Middle frontal gyrus (tissue), 1 donor: Measurements from ENCODE around the gene SRSF4.

Experiments
- DNase-seq: peaks from one replicate; pipeline ENCODE4 v3.0.0-alpha.2; 2015; ENCODE audit warnings: low spot score; ENCODE audit errors: extremely low spot score

SRSF4 gene

GRCh38 chr1:29201595-29202051 lies 19.9 kb upstream of the SRSF4 start:
- DNase-seq: no peak

DNA sequence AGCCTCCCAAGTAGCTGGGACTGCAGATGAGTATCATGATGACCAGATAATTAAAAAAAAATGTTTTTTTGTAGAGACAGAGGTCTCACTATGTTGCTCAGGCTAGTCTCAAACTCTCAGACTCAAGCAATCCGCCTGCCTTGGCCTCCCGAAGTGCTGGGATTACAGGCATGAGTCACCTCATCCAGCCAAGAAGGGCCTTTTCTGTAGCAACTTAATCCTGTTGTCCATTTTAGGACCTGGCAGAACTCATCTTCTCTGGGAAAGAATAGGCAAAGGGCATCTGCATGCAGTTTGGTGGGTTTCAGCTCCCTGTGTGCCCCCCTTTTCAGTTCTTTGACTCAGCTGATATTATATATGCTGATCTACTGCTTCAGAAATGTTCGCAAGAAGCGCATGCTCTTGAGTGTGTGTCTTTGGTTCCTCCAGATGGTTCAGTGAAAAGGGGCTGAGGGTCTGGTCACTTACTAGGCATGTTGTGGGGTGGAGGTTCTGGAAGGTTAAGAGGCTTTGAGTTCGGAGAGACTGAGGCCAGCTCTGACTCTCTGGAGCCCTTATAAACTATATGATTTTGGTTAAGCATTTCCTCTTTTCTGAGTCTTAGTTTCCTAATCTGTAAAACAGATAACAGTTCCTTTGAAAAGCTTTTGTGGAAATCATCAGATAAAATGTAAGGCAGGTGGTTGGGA lies 19.4 kb upstream of the SRSF4 start:
- DNase-seq: no peak

DNA sequence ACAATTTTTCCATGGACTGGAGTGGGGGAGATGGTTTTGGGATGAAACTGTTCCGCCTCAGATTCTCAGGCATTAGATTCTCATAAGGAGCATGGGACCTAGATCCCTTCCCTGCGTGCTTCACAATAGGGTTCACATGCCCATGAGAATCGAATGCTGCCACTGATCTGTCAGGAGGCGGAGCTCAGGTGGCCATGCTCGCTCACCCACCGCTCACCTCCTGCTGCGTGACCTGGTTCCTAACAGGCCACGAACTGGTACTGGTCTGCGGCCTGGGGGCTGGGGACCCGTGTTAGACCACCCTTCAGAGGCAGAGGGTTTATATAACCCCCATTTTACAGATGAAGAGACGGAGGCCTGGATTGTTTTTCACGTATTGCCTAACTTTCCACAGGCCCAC lies 16.3 kb upstream of the SRSF4 start:
- DNase-seq: no peak

- DNase-seq: no peak
Measured at GRCh38 chr1:29197590-29197924, 15.9 kb upstream of the SRSF4 start.

DNA sequence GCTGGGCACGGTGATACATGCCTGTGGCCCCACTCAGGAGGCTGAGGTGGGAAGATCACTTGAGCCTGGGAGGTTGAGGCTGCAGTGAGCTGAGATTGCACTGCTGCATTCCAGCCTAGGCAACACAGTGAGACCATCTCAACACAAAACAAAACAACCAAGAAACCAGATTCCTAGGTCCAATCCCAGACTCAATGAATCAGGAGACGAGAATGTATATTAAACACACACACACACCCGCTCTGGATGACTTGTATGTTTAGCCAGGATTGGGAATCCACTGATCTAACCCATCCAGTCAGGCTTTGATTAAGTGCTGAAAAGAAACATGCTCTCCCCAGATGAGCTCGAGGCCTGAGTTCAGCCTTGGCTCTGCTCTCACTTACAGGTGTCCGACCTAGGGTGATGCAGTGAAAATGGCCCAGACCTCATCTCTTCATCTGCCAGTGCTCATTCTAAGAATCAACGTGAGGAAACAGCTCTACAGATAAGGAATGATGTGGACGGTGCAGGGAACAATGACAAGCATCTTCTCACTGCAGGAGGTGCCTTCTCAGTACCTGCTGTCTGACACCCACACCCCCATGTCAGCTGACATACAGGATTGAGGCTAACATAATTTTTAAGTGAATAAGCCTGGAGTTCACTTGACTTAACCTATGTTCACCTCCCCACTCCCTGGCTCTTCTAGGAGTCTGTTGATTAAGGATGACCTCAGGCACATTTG lies 15.3 kb upstream of the SRSF4 start:
- no peak for DNase-seq

GRCh38 chr1:29195881-29196291 lies 14.2 kb upstream of the SRSF4 start:
- DNase-seq: no peak

DNA sequence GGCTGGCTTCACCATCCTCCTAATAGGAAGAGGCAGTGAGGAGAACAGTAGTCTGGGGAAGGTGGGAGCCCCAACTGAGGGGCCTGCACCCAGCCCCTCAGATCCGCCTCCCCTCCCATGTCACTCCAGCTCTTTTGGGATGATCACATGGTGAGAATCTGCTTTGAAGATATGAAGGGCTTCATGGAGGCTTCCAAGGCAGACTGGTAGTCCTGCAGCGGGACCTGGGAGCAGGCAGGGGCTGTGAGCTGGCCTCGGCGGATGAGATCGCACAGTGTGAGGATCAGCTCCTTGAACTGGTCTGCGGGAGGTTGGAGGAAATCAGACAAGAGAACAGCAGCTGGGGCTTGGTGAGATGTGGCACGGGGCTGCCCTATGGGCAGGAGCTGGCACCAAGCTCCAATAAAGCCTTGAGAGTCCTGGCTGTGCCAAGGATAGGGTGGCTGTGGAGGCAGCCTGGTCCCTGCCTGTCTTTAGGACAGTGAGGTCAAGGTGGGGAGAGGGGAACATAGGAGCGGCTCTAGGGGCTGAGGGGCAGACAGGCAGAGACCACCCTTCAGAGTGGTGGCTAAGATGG lies 12.3 kb upstream of the SRSF4 start:
- DNase-seq: no peak

DNA sequence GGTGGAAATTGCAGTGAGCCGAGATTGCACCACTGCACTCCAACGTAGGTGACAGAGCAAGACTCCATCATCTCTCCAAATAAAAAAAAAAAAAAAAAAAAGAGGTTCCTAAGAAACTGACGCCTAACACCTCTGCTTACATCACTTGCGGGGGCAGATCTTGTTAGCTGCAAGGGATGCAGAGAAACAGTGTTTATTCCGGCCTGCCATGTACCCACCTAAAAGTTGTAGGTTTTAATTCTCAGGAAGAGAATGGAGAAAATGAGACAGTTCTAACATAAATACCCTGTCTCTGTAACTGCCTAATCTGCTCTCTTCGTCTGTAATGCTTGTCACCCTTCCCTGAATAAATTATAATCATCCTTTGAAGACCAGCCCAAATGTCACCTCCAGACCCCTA lies 9.0 kb upstream of the SRSF4 start:
- no peak for DNase-seq

DNA sequence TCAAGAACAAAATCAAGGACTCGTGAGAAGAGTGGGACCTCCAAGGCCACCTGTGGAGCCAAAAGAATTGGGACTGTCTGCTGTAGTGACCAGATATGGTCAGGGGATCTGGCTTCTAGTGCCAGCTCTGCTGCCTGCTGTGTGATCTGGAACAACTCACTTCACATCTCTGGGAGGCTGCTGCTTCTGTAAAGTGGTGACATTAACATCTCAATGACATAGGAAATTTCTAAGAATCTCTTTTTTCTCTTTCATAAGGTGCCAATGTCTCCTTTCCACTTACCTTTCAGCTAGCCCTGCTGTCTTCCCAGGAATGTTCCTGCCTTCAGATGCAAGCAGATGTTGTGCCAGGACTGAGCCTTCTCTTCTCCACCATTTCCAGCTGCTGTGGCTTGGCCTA lies 5.0 kb upstream of the SRSF4 start:
- DNase-seq: no peak

DNA sequence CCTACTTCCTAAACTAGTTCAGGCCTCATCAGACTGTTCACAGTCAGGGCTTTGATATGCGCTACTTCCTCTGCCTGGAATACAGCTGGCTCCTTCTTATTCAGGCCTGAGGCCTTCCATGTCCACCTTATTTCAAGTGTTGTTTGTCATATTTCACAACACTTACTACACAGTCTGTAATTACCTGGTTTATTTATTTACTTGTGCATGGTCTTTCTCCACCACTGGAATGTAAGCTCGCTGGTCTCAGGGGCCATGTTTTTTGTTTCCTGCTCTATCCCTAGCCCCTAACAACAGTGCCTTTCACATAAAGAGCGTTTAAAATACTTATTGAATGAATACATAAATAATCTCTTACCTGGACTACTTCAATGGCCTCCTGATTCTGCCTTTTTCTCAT lies 4.6 kb upstream of the SRSF4 start:
- DNase-seq: no peak

DNA sequence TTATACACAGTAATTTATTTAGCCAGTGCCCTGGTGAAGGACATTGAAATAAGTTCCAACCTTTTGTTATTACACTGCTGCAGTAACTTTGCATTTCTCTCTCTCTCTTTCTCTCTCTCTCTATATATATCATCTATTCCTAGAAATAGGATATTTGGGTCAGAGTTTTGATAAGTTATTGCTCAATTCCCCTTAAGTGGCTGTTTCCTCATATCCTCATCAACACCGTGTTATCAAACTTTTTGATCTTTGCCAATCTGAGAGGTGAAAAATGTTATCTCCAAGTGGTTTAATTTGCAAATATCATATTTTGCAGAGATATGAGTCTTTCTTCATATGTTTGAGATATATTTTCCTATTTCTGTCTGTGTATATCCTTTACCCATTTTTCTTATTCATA lies 1.6 kb upstream of the SRSF4 start:
- no peak for DNase-seq

DNA sequence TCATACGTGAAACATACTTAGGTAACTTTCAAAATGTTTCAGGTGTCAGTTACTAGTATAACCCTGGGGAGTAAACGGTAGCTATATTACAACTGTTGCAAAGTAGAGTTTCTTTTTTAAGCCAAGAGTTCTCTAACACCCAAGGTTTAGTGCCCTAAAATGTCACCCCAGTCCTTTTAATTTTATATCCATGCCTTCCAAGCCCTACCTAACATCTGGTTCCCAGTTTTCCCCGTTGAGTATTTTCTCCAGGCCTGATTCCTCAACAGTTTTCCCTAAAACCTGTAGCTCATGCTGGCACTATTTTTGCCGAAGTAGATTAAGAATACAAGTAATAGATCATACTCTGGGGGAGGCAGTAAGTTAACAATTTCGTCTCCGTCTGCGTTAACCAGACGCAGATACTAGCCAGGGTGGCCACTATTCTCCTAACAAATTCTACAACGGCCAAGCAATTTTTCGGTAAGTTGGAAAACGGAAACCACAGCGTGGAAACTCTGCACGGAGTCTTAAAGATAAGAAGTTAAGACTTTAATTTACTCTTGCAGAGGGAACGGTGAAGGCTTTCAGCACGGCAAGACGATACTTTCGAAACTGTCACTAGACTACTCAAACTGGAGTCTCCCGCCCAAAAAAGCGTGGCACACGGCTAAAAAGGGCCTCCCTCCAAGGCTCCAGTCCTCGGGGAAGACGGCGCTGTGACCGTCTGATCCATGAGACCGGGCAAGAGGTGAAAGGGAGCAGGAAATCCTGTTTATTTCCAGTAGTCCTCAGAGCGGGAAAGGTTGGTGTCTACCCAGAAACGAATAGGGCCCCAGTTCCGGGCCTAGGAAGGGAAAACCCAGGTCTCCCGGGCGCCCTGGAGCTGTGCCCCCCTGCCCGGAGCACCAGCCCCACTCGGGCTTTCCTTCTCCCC lies 945 bp downstream of the SRSF4 start:
- DNase-seq: no peak

DNA sequence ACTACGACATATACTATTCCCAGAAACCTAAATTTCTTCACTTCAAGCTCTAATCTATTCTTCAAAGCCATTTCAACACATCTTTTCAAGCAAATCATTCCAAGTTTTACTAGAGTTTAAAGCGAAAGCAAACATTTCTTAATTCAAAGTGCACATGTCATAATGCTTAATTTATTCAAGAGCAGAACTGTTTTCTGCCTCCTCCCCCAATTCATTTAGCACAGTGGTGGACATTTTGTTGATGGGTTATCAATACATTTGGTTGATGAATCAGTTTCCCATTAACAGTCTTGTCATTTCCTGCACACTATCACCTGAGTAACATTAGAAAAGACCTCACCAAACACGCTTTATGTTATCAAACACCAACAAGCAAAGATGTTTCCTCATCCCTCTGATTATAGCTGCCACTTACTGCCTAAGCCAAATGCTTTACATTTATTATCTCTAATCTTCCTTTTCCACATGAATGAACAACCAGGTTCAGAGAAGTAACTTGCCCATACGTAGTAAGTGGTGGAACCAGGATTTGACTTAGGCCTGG lies 2.0 kb downstream of the SRSF4 start:
- DNase-seq: no peak

GRCh38 chr1:29177022-29177705 lies 4.5 kb downstream of the SRSF4 start:
- DNase-seq: no peak

DNA sequence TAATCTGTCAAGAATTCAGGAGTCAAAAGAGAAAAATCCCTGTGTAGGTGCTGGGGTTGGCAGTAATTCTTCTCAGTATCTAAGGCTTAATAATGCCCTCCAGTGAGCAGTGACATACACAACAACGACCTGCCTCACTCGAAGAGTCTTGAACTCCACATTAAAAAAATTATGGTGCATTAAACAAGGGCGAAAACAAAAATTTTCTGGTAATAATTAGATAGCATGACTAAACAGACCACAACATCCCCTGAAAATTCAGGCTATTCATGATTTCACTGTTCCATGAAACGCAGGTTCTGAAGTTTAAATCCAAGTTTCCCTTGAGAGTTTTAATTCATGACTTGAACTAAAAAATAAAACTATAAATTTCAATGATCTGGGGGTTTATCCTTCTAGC lies 5.1 kb downstream of the SRSF4 start:
- DNase-seq: no peak

DNA sequence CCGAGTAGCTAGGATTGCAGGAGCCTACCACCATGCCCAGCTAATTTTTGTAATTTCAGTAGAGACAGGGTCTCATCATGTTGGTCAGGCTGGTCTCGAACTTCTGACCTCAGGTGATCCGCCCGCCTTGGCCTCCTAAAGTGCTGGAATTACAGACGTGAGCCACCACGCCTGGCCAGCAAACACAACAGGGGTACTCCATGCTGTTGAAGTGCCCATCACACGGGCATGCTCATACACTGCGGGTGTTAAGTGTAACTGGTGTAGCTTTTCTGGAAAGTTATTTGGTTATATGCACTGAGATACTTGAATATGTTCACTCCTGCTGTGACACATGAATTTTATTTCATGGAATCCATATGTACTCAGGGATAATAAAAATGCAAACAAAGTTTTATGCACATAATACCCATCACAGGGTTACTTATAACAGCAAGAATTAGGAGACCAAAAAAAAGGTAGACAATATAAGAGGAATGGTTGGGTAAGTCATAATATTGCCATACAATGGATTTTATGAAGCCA lies 9.2 kb downstream of the SRSF4 start:
- DNase-seq: no peak

DNA sequence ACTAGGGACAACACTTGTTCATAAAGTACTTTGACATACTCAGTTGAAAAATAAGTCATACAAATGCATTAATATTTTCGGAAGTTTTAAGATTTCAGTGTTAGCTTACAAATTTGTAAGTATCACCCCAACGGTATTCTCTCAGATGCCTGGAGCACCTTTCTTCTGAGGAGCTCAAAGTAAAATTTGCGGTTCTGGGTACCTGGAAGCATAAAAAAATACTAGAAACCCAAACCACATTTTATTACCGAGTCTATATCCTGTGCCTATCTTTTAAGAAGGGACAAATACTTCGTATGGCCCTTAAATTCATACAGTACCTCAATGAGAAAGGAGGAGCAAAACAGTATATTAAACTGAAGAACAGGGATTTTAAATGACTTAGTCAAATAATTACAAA lies 10.2 kb downstream of the SRSF4 start:
- no peak for DNase-seq

GRCh38 chr1:29171089-29171488 lies 10.6 kb downstream of the SRSF4 start:
- no peak for DNase-seq

DNA sequence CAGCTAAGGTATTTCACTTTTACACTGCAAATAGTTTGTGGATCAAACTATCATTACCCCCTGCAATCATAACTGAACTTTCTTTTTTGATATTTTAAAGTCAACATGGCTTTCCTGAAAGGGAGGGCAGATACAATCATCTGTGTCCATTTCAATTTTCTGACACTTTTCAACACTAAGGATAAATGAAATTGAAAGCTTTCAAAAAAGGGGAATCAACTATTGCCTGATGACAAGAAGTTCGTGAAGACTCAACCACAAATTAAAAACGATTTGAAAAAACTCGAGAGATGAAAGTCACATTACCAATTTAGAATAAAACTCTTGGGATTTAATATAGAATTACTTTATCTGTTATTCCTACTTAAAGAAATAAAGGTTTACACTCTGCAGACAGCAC lies 11.7 kb downstream of the SRSF4 start:
- no peak for DNase-seq

DNA sequence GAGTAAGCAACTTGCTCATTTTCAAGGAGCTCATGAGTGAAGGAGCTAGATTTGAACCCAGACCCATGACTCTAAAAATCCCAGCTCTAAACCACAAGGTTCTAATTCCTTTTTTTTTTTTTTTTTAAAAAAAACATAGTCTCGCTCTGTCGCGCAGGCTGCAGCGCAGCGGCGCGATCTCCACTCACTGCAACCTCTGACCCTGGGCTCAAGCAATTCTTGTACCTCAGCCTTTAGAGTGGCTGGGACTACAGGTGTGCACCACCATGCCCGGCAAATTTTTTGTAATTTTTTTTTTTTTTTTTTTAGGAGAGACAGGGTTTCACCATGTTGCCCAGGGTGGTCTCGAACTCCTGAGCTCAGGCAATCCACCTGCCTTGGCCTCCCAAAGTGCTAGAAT lies 13.8 kb downstream of the SRSF4 start:
- DNase-seq: no peak
